Nephron progenitor cell (in vitro differentiated cells): ENCODE data around the gene NSF.

Source experiments
- DNase-seq: peaks from one replicate; pipeline ENCODE4 v3.0.0; 2021
- H3K27ac Mint-ChIP-seq: 2 replicates; pipeline ENCODE4 v1.8.0; 2021; ENCODE audit warnings: mild to moderate bottlenecking, moderate library complexity, mixed read lengths
- H3K27me3 Mint-ChIP-seq: 2 replicates; pipeline ENCODE4 v1.8.0; 2021; ENCODE audit warnings: mild to moderate bottlenecking, low read depth, mixed read lengths; ENCODE audit not compliant: poor library complexity
- H3K36me3 Mint-ChIP-seq: 2 replicates; pipeline ENCODE4 v1.8.0; 2021; ENCODE audit warnings: low read depth, mixed read lengths
- H3K4me1 Mint-ChIP-seq: 2 replicates; pipeline ENCODE4 v1.8.0; 2021; ENCODE audit warnings: mixed read lengths
- H3K4me3 Mint-ChIP-seq: 2 replicates; pipeline ENCODE4 v1.8.0; 2021; ENCODE audit warnings: mild to moderate bottlenecking, moderate library complexity, mixed read lengths
- H3K9me3 Mint-ChIP-seq: 2 replicates; pipeline ENCODE4 v1.8.0; 2021; ENCODE audit warnings: mild to moderate bottlenecking, moderate library complexity, mixed read lengths
- CTCF ChIP-seq: fragments of 200-600 bp; sonication (generic); IDR thresholded peaks from 2 replicates; pipeline ENCODE4 v1.5.0; 2021; ENCODE audit warnings: antibody characterized with exemption

NSF gene

GRCh38 chr17:46733837-46734475 lies 143.5 kb downstream of the NSF start:
- no peak overlapping the region for H3K27ac Mint-ChIP-seq

GRCh38 chr17:46736100-46736499 lies 145.6 kb downstream of the NSF start:
- Mint-ChIP-seq H3K27ac (no peak overlapping the region), H3K27me3 (no peaks in the 10 kb centered on the region), H3K36me3 (peaks cover 3% of the 10 kb centered on the region), H3K4me3 (no peak overlapping the region), H3K4me1 (peaks cover 30% of the 10 kb centered on the region), H3K9me3 (no peaks in the 10 kb centered on the region)
- DNase-seq: no peak
- TF ChIP-seq CTCF: no peak

More at GRCh38 chr17:46733837-46734475, 143.5 kb downstream of the NSF start:
- Mint-ChIP-seq H3K36me3 (peaks cover 7% of the 10 kb centered on the region), H3K9me3 (no peaks in the 10 kb centered on the region), H3K27me3 (no peaks in the 10 kb centered on the region), H3K4me3 (no peak overlapping the region), H3K4me1 (peaks cover 28% of the 10 kb centered on the region)
- TF ChIP-seq CTCF: no peak
- no peak for DNase-seq

DNA sequence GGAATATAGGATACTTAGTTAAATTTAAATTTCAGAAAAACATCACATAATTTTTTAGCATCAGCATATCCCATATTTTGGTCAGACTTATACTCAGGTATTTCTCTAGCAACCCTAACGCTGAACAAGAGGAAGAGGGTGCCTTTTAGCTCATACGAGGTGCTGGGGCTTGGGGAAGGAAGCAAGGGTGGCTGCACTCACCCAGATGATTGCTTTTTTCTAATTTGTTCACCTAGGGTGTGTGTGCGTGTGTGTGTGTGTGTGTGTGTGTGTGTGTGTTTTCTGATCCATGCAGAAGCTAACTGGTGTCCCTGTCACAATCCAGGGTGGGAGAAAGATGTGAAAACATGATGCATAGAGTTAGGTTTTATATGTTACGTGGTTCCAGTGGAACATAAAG lies 146.9 kb downstream of the NSF start:
- Mint-ChIP-seq H3K36me3 (peaks cover 3% of the 10 kb centered on the region), H3K9me3 (no peaks in the 10 kb centered on the region)

DNA sequence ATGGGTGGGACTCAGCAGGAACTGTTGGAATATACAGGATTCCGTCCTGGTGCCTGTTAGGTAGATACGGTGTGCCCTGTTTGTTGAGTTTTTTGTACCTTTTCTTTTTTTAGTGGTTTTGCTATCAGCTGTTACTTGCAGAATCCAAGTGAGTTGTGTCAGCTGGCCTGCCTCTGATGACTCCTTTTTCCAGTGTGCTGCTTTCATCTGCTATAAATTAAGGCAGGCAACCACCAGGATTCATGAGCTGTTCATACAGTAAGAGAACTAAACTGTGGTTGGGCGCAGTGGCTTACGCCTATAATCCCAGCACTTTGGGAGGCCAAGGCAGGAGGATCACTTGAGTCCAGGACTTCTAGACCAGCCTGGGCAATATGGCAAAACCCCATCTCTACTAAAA lies 148.1 kb downstream of the NSF start:
- Mint-ChIP-seq H3K27me3 (peaks cover 3% of the 10 kb centered on the region), H3K4me1 (peaks cover 6% of the 10 kb centered on the region), H3K4me3 (no peak overlapping the region), H3K27ac (peak overlapping the region; percentile 61), H3K9me3 (no peaks in the 10 kb centered on the region), H3K36me3 (peaks cover 3% of the 10 kb centered on the region)
- no peak for DNase-seq
- TF ChIP-seq CTCF: no peak

More for the DNA sequence above, 146.9 kb downstream of the NSF start:
- TF ChIP-seq CTCF: no peak
- no peaks in the 10 kb centered on the region for H3K27me3 Mint-ChIP-seq
- DNase-seq: no peak
- H3K4me3 Mint-ChIP-seq: no peak overlapping the region
- peaks cover 18% of the 10 kb centered on the region for H3K4me1 Mint-ChIP-seq
- no peak overlapping the region for H3K27ac Mint-ChIP-seq

DNA sequence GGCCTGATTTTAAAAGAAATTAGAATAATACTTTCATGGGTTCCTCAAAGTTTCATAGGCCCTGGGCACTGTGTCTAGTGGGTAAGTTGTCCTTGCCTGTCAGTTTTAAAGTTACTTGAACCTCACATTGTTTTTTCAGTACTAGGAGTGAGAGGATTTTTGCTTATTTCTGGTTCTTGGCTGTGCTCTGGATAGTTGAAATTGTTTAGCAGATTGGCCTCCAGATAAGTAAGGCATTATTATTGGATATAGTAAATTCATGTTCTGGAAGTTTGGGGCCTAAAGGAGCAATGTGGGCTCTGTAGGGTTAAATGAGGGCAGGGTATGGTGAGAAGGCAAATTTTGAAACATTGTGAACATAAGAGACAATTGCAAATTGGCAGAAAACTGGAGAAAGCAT lies 149.5 kb downstream of the NSF start:
- H3K4me3 Mint-ChIP-seq: no peak overlapping the region
- H3K27me3 Mint-ChIP-seq: peaks cover 3% of the 10 kb centered on the region
- no peak for TF ChIP-seq CTCF
- peaks cover 5% of the 10 kb centered on the region for H3K4me1 Mint-ChIP-seq
- H3K27ac Mint-ChIP-seq: peak overlapping the region; percentile 3
- no peaks in the 10 kb centered on the region for H3K9me3 Mint-ChIP-seq
- DNase-seq: no peak
- H3K36me3 Mint-ChIP-seq: peaks cover 3% of the 10 kb centered on the region

DNA sequence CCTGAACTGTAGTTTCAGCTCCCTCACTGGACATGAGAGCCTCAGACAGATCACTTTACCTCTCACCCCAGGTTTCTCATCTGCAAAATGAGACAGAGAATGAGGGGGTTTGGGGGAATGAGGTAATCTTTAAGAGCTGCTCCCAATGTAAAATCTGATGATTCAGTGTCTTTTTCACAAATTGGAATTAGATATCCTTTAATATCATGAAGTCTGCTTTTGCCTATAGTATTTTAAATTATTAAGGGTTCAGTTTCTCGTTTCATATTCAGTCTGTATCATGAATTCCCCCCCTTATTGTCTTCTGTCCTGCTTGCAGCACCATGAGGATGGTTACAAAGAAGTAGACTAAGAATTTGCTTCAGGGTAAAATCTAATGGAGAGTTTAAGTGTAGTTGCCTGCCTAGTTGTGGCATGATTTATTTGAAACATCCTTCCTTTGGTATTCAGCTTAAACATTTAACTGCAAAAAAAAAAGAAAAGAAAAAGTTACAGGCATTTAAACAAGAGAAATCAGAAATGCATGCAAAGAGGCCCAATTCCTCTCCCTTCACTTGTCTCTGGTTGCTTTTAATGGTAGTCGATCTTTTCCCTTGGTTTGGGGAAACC lies 150.8 kb downstream of the NSF start:
- Mint-ChIP-seq H3K27me3 (peaks cover 3% of the 10 kb centered on the region), H3K9me3 (no peaks in the 10 kb centered on the region), H3K4me3 (no peak overlapping the region), H3K4me1 (peaks cover 5% of the 10 kb centered on the region), H3K27ac (no peak overlapping the region), H3K36me3 (peaks cover 3% of the 10 kb centered on the region)
- DNase-seq: no peak
- TF ChIP-seq CTCF: no peak
